Common myeloid progenitor, CD34-positive (primary cell): ENCODE results near the gene RAD9A.
"Not testable (repeated sequence)": the region's sequence is repeated elsewhere in the genome, so short reads cannot be mapped to it uniquely, and the experiment has no call there.

Experiments
- CTCF ChIA-PET: fragments of 350-600 bp; sonication (Branson Sonifier 250); formaldehyde crosslinking; loops from one replicate; lab custom pipeline; 2021; ENCODE audit warnings: antibody characterized with exemption; lab: Charles Lee
- POLR2A ChIA-PET: fragments of 350-600 bp; sonication (Branson Sonifier 250); formaldehyde crosslinking; loops from one replicate; lab custom pipeline; 2021; ENCODE audit warnings: antibody characterized with exemption; lab: Charles Lee
- DNase-seq, 3 donors: peaks; one replicate each; pipeline versions ENCODE4 v3.0.0 to v3.0.0-alpha.2; 2013
- H3K27ac ChIP-seq, 2 experiments: 1 replicate in 1 of 2; 2 replicates in 1 of 2; pipeline ENCODE4 v1.7.0; 2013; ENCODE audit warnings: inconsistent platforms in 2 of 2, low read length in 2 of 2, mild to moderate bottlenecking in 2 of 2, low read depth in 1 of 2, moderate library complexity in 1 of 2; ENCODE audit not compliant: severe bottlenecking in 2 of 2, insufficient read depth in 1 of 2, poor library complexity in 1 of 2
- H3K27me3 ChIP-seq, 5 experiments: replicated peaks in 2 of 5; 1 replicate in 3 of 5; 2 replicates in 2 of 5; pipeline versions ENCODE4 v1.6.1 to v1.7.0; 2013; ENCODE audit warnings: low read length in 4 of 5, mild to moderate bottlenecking in 2 of 5, moderate library complexity in 2 of 5, inconsistent platforms in 1 of 5; ENCODE audit not compliant: insufficient read depth in 5 of 5, control insufficient read depth in 4 of 5
- H3K36me3 ChIP-seq, 4 experiments: 1 replicate in 2 of 4; 2 replicates in 2 of 4; pipeline versions ENCODE4 v1.6.1 to v1.7.0; 2013; ENCODE audit warnings: low read length in 3 of 4, control low read depth in 1 of 4, mild to moderate bottlenecking in 1 of 4; ENCODE audit not compliant: control insufficient read depth in 4 of 4, insufficient read depth in 4 of 4
- H3K4me1 ChIP-seq, 4 experiments: 1 replicate in 3 of 4; 2 replicates in 1 of 4; pipeline versions ENCODE4 v1.6.1 to v1.7.1; 2013; ENCODE audit warnings: low read length in 3 of 4, mild to moderate bottlenecking in 3 of 4, control low read depth in 1 of 4, inconsistent platforms in 1 of 4, moderate library complexity in 1 of 4; ENCODE audit not compliant: control insufficient read depth in 4 of 4, insufficient read depth in 4 of 4; ENCODE audit errors: control extremely low read depth in 1 of 4
- H3K4me3 ChIP-seq, 7 experiments: 1 replicate in 4 of 7; 2 replicates in 3 of 7; pipeline versions ENCODE4 v1.5.1 to v1.7.0; 2013; ENCODE audit warnings: mild to moderate bottlenecking in 7 of 7, low read length in 6 of 7, moderate library complexity in 6 of 7, inconsistent platforms in 2 of 7, low read depth in 2 of 7, control low read depth in 1 of 7; ENCODE audit not compliant: insufficient read depth in 4 of 7, control insufficient read depth in 1 of 7; ENCODE audit errors: extremely low read depth in 1 of 7
- H3K9me3 ChIP-seq, 5 experiments: 1 replicate in 4 of 5; 2 replicates in 1 of 5; pipeline versions ENCODE4 v1.6.1 to v1.7.1; 2013; ENCODE audit warnings: low read length in 4 of 5, mild to moderate bottlenecking in 2 of 5, inconsistent platforms in 1 of 5, low read depth in 1 of 5, moderate library complexity in 1 of 5; ENCODE audit not compliant: control insufficient read depth in 4 of 5, insufficient read depth in 2 of 5; ENCODE audit errors: control extremely low read depth in 1 of 5
- WGBS: methylation state at CpG from one replicate; pipeline ENCODE4 v1.1.5; 2013; ENCODE audit not compliant: insufficient coverage; 5-methylcytosine and 5-hydroxymethylcytosine counted together

The RAD9A gene

GRCh38 chr11:67421430-67422031 lies 29.7 kb downstream of the RAD9A start:
- Histone ChIP-seq H3K4me3 (peak overlapping the region in 2 of 7 experiments; percentile 51 to 63), H3K27ac (no peak overlapping the region), H3K4me1 (peaks cover 0 to 68% (median 46%) of the 10 kb centered on the region in 4 experiments), H3K27me3 (no peaks in the 10 kb centered on the region), H3K9me3 (no peaks in the 10 kb centered on the region), H3K36me3 (no peaks in the 10 kb centered on the region)
- DNase-seq, result no peak
- ChIA-PET POLR2A (interaction anchor here (1.0 to 1.9 kb wide), 4 partner anchors 9 to 20 kb away, joined by 4 to 9 read pairs (median 8); partner anchors contain the start of genes PPP1CA and PTPRCAP), CTCF (interaction anchor here (2.0 to 6.4 kb wide), 3 partner anchors 13 to 19 kb away, joined by 8 to 60 read pairs (median 22); partner anchors contain the start of genes PPP1CA, PTPRCAP and TBC1D10C)
- WGBS, result 80% methylated on average over 21 of the region's 22 CpGs

DNA sequence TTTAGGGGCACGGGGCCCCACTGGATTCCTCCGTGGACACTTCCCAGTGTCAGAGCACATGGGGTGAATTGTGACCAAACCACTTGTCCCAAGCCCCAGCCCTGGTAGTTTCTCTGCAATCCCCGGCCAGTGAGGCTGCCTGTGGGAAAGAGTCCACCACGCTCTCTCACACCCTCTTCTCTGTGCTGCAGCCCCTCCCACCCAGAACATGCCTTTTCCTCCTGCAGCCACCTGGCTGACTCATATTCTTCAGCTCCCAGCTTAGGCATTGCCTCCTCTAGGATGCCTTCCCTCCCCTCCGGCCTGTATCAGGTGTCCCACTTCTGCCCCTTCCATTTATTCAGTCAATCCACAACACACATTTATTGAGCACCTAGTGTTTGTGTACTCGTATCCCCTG lies 31.1 kb downstream of the RAD9A start:
- H3K4me3 ChIP-seq, result no peak overlapping the region
- peaks cover 0 to 61% (median 38%) of the 10 kb centered on the region in 4 experiments for H3K4me1 ChIP-seq
- no peaks in the 10 kb centered on the region for H3K9me3 ChIP-seq
- DNase-seq, result no peak
- WGBS, result 77% methylated on average over 5 of the region's 6 CpGs
- no peaks in the 10 kb centered on the region for H3K36me3 ChIP-seq
- POLR2A ChIA-PET, result no interaction called here
- CTCF ChIA-PET, result interaction anchor here (0.8 to 4.4 kb wide), 4 partner anchors 9 to 88 kb away, joined by 3 to 22 read pairs (median 4); partner anchors contain the start of gene PPP1CA
- H3K27me3 ChIP-seq, result no peaks in the 10 kb centered on the region
- H3K27ac ChIP-seq, result no peak overlapping the region

DNA sequence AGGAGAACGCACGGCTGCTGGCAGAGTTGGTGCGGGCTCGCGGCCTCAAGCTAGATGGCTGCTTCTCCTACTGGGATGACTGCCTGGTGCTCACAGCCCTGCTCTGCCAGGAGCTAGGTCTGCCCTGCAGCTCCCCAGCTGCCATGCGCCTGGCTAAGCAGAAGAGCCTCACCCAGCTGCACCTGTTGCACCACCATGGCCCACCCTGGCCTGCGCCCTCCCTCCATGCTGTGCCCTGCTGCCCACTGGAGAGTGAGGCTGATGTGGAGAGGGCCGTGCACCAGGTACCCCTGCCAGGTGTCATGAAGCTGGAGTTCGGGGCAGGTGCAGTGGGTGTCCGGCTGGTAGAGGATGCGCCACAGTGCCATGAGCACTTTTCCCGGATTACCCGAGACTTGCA lies 31.7 kb downstream of the RAD9A start:
- DNase-seq, result no peak
- Histone ChIP-seq H3K27ac (no peak overlapping the region), H3K36me3 (no peaks in the 10 kb centered on the region), H3K4me3 (no peak overlapping the region), H3K27me3 (no peaks in the 10 kb centered on the region), H3K9me3 (no peaks in the 10 kb centered on the region), H3K4me1 (peaks cover 0 to 57% (median 32%) of the 10 kb centered on the region in 4 experiments)
- POLR2A ChIA-PET, result no interaction called here
- CTCF ChIA-PET, result interaction anchor here (0.8 to 4.4 kb wide), 5 partner anchors 9 to 88 kb away, joined by 3 to 22 read pairs (median 4); partner anchors contain the start of genes PPP1CA and PTPRCAP
- 93% methylated on average over 12 of the region's 13 CpGs for WGBS

DNA sequence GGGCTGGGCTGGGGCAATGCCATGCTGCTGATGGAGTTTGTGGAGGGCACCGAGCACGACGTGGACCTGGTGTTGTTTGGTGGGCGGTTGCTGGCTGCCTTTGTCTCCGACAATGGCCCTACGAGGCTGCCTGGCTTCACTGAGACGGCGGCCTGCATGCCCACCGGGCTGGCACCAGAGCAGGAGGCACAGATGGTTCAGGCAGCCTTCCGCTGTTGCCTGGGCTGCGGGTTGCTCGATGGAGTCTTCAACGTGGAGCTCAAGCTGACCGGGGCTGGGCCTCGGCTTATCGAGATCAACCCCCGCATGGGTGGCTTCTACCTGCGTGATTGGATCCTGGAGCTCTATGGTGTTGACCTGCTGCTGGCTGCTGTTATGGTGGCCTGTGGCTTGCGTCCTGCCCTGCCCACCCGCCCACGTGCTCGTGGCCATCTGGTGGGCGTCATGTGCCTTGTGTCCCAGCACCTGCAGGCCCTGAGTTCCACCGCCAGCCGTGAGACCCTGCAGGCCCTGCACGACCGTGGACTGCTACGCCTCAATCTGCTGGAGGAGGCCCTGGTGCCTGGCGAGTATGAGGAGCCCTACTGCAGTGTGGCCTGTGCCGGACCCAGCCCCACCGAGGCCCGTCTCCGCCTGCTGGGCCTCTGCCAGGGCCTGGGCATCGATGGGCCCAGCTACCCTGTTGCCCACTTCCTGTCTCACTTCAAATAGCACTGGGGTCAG lies 32.3 kb downstream of the RAD9A start:
- Histone ChIP-seq H3K9me3 (no peaks in the 10 kb centered on the region), H3K4me1 (peaks cover 3 to 57% (median 31%) of the 10 kb centered on the region in 4 experiments), H3K27ac (no peak overlapping the region), H3K4me3 (no peak overlapping the region), H3K27me3 (no peaks in the 10 kb centered on the region), H3K36me3 (no peaks in the 10 kb centered on the region)
- ChIA-PET POLR2A (no interaction called here), CTCF (interaction anchor here (1.1 to 4.4 kb wide), 4 partner anchors 12 to 22 kb away, joined by 3 to 22 read pairs (median 6); partner anchors contain the start of genes PPP1CA and PTPRCAP)
- DNase-seq, result no peak
- 96% methylated on average over 30 of the region's 34 CpGs for WGBS

GRCh38 chr11:67427364-67427859 lies 35.6 kb downstream of the RAD9A start:
- peaks cover 0 to 15% (median 10%) of the 10 kb centered on the region in 4 experiments for H3K36me3 ChIP-seq
- not testable (repeated sequence) for H3K27me3 ChIP-seq, DNase-seq, H3K9me3 ChIP-seq
- peaks cover 3 to 40% (median 18%) of the 10 kb centered on the region in 4 experiments for H3K4me1 ChIP-seq
- 81% methylated on average over 17 of the region's 19 CpGs for WGBS
- peak overlapping the region; percentile 90 to 95 for H3K27ac ChIP-seq
- ChIA-PET CTCF (interaction anchor here (1.4 to 2.5 kb wide), 2 partner anchors 19 to 45 kb away, joined by 3 to 7 read pairs; no protein-coding TSS in a partner anchor), POLR2A (interaction anchor here (1.0 to 1.6 kb wide), 2 partner anchors 9 to 12 kb away, joined by 4 read pairs; no protein-coding TSS in a partner anchor)
- peak overlapping the region; percentile 86 to 99 (median 94) for H3K4me3 ChIP-seq

- Histone ChIP-seq H3K27me3 (no peaks in the 10 kb centered on the region), H3K27ac (peak within 1 kb of the TSS; percentile 90 to 95), H3K9me3 (no peaks in the 10 kb centered on the region), H3K4me1 (peaks cover 3 to 33% (median 21%) of the 10 kb centered on the region in 4 experiments), H3K4me3 (peak within 1 kb of the TSS; percentile 86 to 99 (median 94)), H3K36me3 (peaks cover 0 to 24% (median 18%) of the 10 kb centered on the region in 4 experiments)
- DNase-seq, result peak; percentile 98
- WGBS, result under 1% methylated on average over 62 of the region's 68 CpGs
- ChIA-PET POLR2A (interaction anchor here (0.6 to 1.7 kb wide), 6 partner anchors 8 to 215 kb away, joined by 3 to 10 read pairs (median 4); partner anchors contain the start of gene PPP1CA), CTCF (interaction anchor here (0.8 to 2.5 kb wide), 6 partner anchors 10 to 46 kb away, joined by 3 to 7 read pairs (median 3); partner anchors contain the start of gene TMEM134)
Measured at GRCh38 chr11:67428052-67429001, 36.5 kb downstream of the RAD9A start, which contains the start of gene RPS6KB2. Gene RPS6KB2, plus strand, starts transcription at chr11:67428494. Its CDS starts 52 bp downstream, at chr11:67428546.
